ENCODE data around the gene ZNF680.

The ZNF680 gene

DNA sequence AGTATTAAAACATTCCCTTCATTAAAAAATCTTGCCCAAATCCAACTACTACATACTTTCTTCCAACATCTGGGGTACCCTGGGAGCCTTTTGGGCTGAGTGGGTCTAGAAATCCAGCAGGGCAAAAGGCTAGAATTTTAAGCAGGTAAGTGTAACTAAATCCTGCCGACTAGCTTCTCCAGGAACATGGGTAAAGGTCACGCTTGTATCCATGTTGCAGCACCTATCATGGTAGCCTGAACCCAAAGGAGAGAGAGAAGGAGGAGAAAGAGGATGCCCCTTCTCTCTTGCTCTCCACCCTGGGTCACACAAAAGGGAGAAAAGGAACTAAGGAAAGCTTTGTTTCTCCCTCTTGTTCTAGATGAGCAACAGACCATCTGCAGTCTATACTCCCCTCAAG lies 53.3 kb downstream of the ZNF680 start:
- H2BK15ac ChIP-seq (ENCODE audit: low read length): no peak overlapping the region
- no peaks in the 10 kb centered on the region for H3K79me1 ChIP-seq (ENCODE audit: low read depth, low read length)
- H2BK120ac ChIP-seq (ENCODE audit: low read depth, low read length): no peak overlapping the region
- H3K9ac ChIP-seq (ENCODE audit: low read depth, low read length, poor library complexity): no peak overlapping the region
- no peak overlapping the region for H2AK5ac ChIP-seq (ENCODE audit: low read depth, low read length)
- no peak overlapping the region for H3K18ac ChIP-seq (ENCODE audit: low read length)
- no peak overlapping the region for H3K4ac ChIP-seq (ENCODE audit: low read length)
- H4K8ac ChIP-seq (ENCODE audit: low read depth, low read length): no peak overlapping the region
- H3K9me3 ChIP-seq (replicated peaks in 1 of 2; ENCODE audit: control insufficient read depth in 2 of 2, insufficient read depth in 1 of 2, low read depth in 1 of 2, low read length in 2 of 2): peaks cover 7 to 72% of the 10 kb centered on the region in 2 donors
- H4K91ac ChIP-seq (ENCODE audit: low read depth, low read length, poor library complexity): no peak overlapping the region
- no peak overlapping the region for H3K4me2 ChIP-seq (ENCODE audit: insufficient read depth, low read length, poor library complexity, severe bottlenecking)
- peaks cover 0 to 69% of the 10 kb centered on the region in 2 donors for H3K36me3 ChIP-seq (replicated peaks in 1 of 2; ENCODE audit: control insufficient read depth in 2 of 2, insufficient read depth in 2 of 2, low read length in 2 of 2)
- H3K27ac ChIP-seq (replicated peaks; ENCODE audit: low read length): no peak overlapping the region
- no peak for DNase-seq (ENCODE audit: low spot score)
- no peak overlapping the region for H2BK5ac ChIP-seq (ENCODE audit: low read length)
- H2AFZ ChIP-seq (ENCODE audit: low read length): no peak overlapping the region
- no peak overlapping the region for H2BK12ac ChIP-seq (ENCODE audit: low read length)
- no peak overlapping the region for H3K4me3 ChIP-seq (ENCODE audit: low read length in 2 of 2)
- no peaks in the 10 kb centered on the region for H3K27me3 ChIP-seq (ENCODE audit: control insufficient read depth in 3 of 3, insufficient read depth in 3 of 3, low read depth in 1 of 3, low read length in 3 of 3)
- no peaks in the 10 kb centered on the region for H3K4me1 ChIP-seq (ENCODE audit: control insufficient read depth in 2 of 2, insufficient read depth in 1 of 2, low read depth in 1 of 2, low read length in 2 of 2)
- H3K23ac ChIP-seq (ENCODE audit: low read depth, low read length, poor library complexity): no peak overlapping the region
- no CpG with 5 or more reads among the region's 2 CpGs for whole genome bisulfite sequencing, 2 donors (ENCODE audit: extremely low coverage in 2 of 2, insufficient read length in 2 of 2, insufficient replicate concordance in 1 of 2)
- no peak overlapping the region for H3K14ac ChIP-seq (ENCODE audit: low read length)

DNA sequence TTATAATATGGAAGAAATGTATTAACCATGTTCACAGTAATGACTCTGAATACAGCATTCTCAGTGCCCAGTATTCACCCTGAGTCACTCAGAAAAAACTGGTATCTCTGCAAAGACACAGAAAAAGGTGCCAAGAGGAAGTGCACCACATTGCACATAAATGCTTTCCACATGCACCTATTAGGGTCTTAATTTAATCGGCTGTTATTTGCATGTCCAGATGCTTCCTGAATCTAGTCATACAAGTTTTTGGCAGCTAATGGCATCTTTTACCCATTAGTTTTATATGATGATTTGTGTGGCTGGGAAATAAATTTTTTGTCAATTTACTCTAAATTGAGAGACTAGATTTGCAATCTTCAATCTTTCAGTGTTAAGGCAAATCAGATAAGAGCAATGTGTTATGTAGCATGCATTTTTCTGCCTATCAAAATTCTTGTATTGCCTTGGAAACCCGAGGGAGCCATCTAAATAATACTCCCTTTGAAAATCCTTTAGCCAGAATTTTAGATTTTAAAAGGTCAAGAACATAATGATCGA lies 58.2 kb downstream of the ZNF680 start:
- Histone ChIP-seq H3K4me2 (ENCODE audit: insufficient read depth, low read length, poor library complexity, severe bottlenecking) (no peak overlapping the region), H3K4me3 (ENCODE audit: low read length in 2 of 2) (no peak overlapping the region), H3K18ac (ENCODE audit: low read length) (no peak overlapping the region), H4K91ac (ENCODE audit: low read depth, low read length, poor library complexity) (no peak overlapping the region), H2AFZ (ENCODE audit: low read length) (no peak overlapping the region), H2BK120ac (ENCODE audit: low read depth, low read length) (no peak overlapping the region), H2BK12ac (ENCODE audit: low read length) (no peak overlapping the region), H3K4ac (ENCODE audit: low read length) (no peak overlapping the region), H3K9me3 (replicated peaks in 1 of 2; ENCODE audit: control insufficient read depth in 2 of 2, insufficient read depth in 1 of 2, low read depth in 1 of 2, low read length in 2 of 2) (peaks cover 11 to 39% of the 10 kb centered on the region in 2 donors), H3K23ac (ENCODE audit: low read depth, low read length, poor library complexity) (no peak overlapping the region), H3K14ac (ENCODE audit: low read length) (no peak overlapping the region), H3K4me1 (ENCODE audit: control insufficient read depth in 2 of 2, insufficient read depth in 1 of 2, low read depth in 1 of 2, low read length in 2 of 2) (no peaks in the 10 kb centered on the region), H2BK15ac (ENCODE audit: low read length) (no peak overlapping the region), H3K79me1 (ENCODE audit: low read depth, low read length) (no peaks in the 10 kb centered on the region), H4K8ac (ENCODE audit: low read depth, low read length) (no peak overlapping the region), H3K9ac (ENCODE audit: low read depth, low read length, poor library complexity) (no peak overlapping the region), H2BK5ac (ENCODE audit: low read length) (no peak overlapping the region), H2AK5ac (ENCODE audit: low read depth, low read length) (no peak overlapping the region), H3K27ac (replicated peaks; ENCODE audit: low read length) (no peak overlapping the region), H3K27me3 (ENCODE audit: control insufficient read depth in 3 of 3, insufficient read depth in 3 of 3, low read depth in 1 of 3, low read length in 3 of 3) (no peaks in the 10 kb centered on the region), H3K36me3 (replicated peaks in 1 of 2; ENCODE audit: control insufficient read depth in 2 of 2, insufficient read depth in 2 of 2, low read length in 2 of 2) (peaks cover 0 to 36% of the 10 kb centered on the region in 2 donors)
- WGBS, 2 donors (ENCODE audit: extremely low coverage in 2 of 2, insufficient read length in 2 of 2, insufficient replicate concordance in 1 of 2): no CpG with 5 or more reads among the region's 3 CpGs
- DNase-seq (ENCODE audit: low spot score): no peak

DNA sequence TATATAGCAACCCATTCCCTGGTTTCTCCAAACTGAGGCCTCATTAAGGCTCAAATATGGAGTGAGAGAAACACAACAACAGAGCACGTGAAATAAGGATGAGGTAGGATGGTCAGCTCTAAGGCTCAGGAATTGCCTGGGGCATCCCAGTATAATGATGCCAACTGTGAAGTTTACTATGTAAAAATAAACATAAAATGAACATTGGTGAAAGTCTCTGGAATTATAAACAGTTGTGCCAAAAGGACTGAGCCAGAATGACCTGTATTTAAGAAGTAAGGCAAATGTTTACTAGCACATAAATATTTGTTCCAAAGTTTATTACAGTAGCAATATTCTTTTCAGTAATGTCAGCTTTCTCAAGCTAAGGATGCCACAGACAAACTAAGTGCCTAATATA lies 64.6 kb downstream of the ZNF680 start:
- H2BK12ac ChIP-seq (ENCODE audit: low read length): no peak overlapping the region
- no peak overlapping the region for H3K4ac ChIP-seq (ENCODE audit: low read length)
- H3K27me3 ChIP-seq (ENCODE audit: control insufficient read depth in 3 of 3, insufficient read depth in 3 of 3, low read depth in 1 of 3, low read length in 3 of 3): no peaks in the 10 kb centered on the region
- H2BK15ac ChIP-seq (ENCODE audit: low read length): no peak overlapping the region
- no peak overlapping the region for H2BK5ac ChIP-seq (ENCODE audit: low read length)
- H3K4me2 ChIP-seq (ENCODE audit: insufficient read depth, low read length, poor library complexity, severe bottlenecking): no peak overlapping the region
- no peak overlapping the region for H2BK120ac ChIP-seq (ENCODE audit: low read depth, low read length)
- H3K36me3 ChIP-seq (replicated peaks in 1 of 2; ENCODE audit: control insufficient read depth in 2 of 2, insufficient read depth in 2 of 2, low read length in 2 of 2): no peaks in the 10 kb centered on the region
- no peak for DNase-seq (ENCODE audit: low spot score)
- no peak overlapping the region for H3K27ac ChIP-seq (replicated peaks; ENCODE audit: low read length)
- H2AFZ ChIP-seq (ENCODE audit: low read length): no peak overlapping the region
- no peak overlapping the region for H4K91ac ChIP-seq (ENCODE audit: low read depth, low read length, poor library complexity)
- H3K4me1 ChIP-seq (ENCODE audit: control insufficient read depth in 2 of 2, insufficient read depth in 1 of 2, low read depth in 1 of 2, low read length in 2 of 2): no peaks in the 10 kb centered on the region
- H3K14ac ChIP-seq (ENCODE audit: low read length): no peak overlapping the region
- H2AK5ac ChIP-seq (ENCODE audit: low read depth, low read length): no peak overlapping the region
- WGBS, 2 donors (ENCODE audit: extremely low coverage in 2 of 2, insufficient read length in 2 of 2, insufficient replicate concordance in 1 of 2): no CpG with 5 or more reads among the region's 1 CpG
- H3K18ac ChIP-seq (ENCODE audit: low read length): no peak overlapping the region
- no peak overlapping the region for H3K9ac ChIP-seq (ENCODE audit: low read depth, low read length, poor library complexity)
- H3K79me1 ChIP-seq (ENCODE audit: low read depth, low read length): peaks cover 3% of the 10 kb centered on the region
- no peak overlapping the region for H4K8ac ChIP-seq (ENCODE audit: low read depth, low read length)
- H3K4me3 ChIP-seq (ENCODE audit: low read length in 2 of 2): no peak overlapping the region
- H3K23ac ChIP-seq (ENCODE audit: low read depth, low read length, poor library complexity): no peak overlapping the region
- peaks cover 2 to 13% of the 10 kb centered on the region in 2 donors for H3K9me3 ChIP-seq (replicated peaks in 1 of 2; ENCODE audit: control insufficient read depth in 2 of 2, insufficient read depth in 1 of 2, low read depth in 1 of 2, low read length in 2 of 2)

DNA sequence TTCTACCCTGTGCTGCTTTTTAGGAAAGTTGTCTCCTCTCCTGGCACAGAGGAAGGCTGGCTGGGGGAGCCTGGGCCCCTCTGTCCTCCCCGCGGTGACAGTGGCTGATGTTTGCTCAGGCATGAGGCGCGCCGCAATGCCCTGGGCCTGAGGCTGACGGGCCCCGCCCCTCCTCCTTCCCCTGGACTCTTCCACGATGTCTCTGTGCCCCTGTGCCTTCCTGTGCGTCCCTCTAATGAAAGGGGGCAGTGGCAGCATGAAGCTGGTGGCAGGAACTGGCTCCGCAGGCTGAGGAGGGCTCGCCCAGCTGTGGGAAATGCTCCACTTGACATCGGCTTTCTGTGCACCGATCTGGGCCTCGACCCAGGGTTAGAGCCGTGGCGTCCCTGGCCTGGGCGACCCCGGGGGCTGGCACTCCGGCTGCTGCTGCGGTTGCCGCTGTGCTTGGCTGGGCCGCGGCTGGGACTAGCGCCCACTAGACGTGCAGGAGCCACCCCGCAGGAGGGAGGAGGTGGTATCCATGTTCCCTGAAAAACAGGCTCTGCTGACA lies 67.9 kb downstream of the ZNF680 start:
- Histone ChIP-seq H3K18ac (ENCODE audit: low read length) (no peak overlapping the region), H3K4me3 (ENCODE audit: low read length in 2 of 2) (peak overlapping the region in 1 of 2 donors; percentile 27), H4K8ac (ENCODE audit: low read depth, low read length) (no peak overlapping the region), H3K23ac (ENCODE audit: low read depth, low read length, poor library complexity) (peak overlapping the region; percentile 89), H3K79me1 (ENCODE audit: low read depth, low read length) (peaks cover 3% of the 10 kb centered on the region), H4K91ac (ENCODE audit: low read depth, low read length, poor library complexity) (no peak overlapping the region), H2AFZ (ENCODE audit: low read length) (no peak overlapping the region), H2AK5ac (ENCODE audit: low read depth, low read length) (no peak overlapping the region), H2BK120ac (ENCODE audit: low read depth, low read length) (no peak overlapping the region), H2BK12ac (ENCODE audit: low read length) (no peak overlapping the region), H3K4me2 (ENCODE audit: insufficient read depth, low read length, poor library complexity, severe bottlenecking) (no peak overlapping the region), H3K27ac (replicated peaks; ENCODE audit: low read length) (no peak overlapping the region), H3K36me3 (replicated peaks in 1 of 2; ENCODE audit: control insufficient read depth in 2 of 2, insufficient read depth in 2 of 2, low read length in 2 of 2) (no peaks in the 10 kb centered on the region), H3K27me3 (ENCODE audit: control insufficient read depth in 3 of 3, insufficient read depth in 3 of 3, low read depth in 1 of 3, low read length in 3 of 3) (no peaks in the 10 kb centered on the region), H2BK5ac (ENCODE audit: low read length) (no peak overlapping the region), H3K9ac (ENCODE audit: low read depth, low read length, poor library complexity) (no peak overlapping the region), H3K4ac (ENCODE audit: low read length) (no peak overlapping the region), H3K4me1 (ENCODE audit: control insufficient read depth in 2 of 2, insufficient read depth in 1 of 2, low read depth in 1 of 2, low read length in 2 of 2) (no peaks in the 10 kb centered on the region), H3K14ac (ENCODE audit: low read length) (peak overlapping the region; percentile 71), H3K9me3 (replicated peaks in 1 of 2; ENCODE audit: control insufficient read depth in 2 of 2, insufficient read depth in 1 of 2, low read depth in 1 of 2, low read length in 2 of 2) (peaks cover 0 to 10% of the 10 kb centered on the region in 2 donors), H2BK15ac (ENCODE audit: low read length) (no peak overlapping the region)
- DNase-seq (ENCODE audit: low spot score): no peak
- WGBS, 2 donors (ENCODE audit: extremely low coverage in 2 of 2, insufficient read length in 2 of 2, insufficient replicate concordance in 1 of 2): no CpG with 5 or more reads among the region's 26 CpGs
